Measurements from ENCODE around the gene PCDHA1.

The PCDHA1 gene

GRCh38 chr5:140926443-140927227, 140.7 kb downstream of the PCDHA1 start:
- no peak for DNase-seq

GRCh38 chr5:140927228-140927573, 141.3 kb downstream of the PCDHA1 start:
- no peak for DNase-seq

GRCh38 chr5:140934964-140935606, 149.1 kb downstream of the PCDHA1 start:
- no peak for DNase-seq

DNA sequence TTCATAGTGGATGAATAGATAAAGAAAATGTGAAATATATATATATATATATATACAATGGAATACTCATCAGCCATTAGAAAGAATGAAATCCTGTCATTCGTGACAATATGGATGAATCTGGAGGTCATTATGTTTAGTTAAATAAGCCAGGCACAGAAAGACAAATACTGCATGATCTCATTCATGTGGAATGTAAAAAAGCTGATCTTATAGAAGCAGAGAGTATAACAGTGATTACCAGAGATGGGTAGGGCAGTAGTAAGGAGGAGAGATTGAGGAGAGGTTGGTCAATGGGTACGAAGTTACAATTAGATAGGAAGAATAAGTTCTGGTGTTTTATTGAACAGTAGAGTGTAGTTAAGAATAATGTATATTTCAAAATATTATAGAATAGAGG, 160.6 kb downstream of the PCDHA1 start:
- no peak for DNase-seq

DNA sequence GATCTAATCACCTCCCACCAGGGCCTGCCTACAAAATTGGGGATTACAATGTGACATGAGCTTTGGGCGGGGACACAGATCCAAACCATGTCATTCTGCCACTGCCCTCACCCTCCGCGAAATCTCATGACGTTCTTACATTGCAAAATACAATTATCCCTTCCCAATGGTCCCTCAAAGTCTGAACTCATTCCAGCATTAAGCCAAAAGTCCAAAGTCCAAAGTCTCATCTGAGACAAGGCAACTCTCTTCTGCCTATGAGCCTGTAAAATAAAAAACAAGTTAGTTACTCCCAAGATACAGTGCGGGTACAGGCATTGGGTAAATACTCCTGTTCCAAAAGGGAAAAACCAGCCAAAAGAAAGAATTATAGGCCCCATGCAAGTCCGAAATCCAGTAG, 165.7 kb downstream of the PCDHA1 start:
- DNase-seq = no peak

- no peak for DNase-seq
These were observed 167.3 kb downstream of the PCDHA1 start for GRCh38 chr5:140953234-140953633.

GRCh38 chr5:140962190-140962589, 176.2 kb downstream of the PCDHA1 start:
- DNase-seq = no peak

DNA sequence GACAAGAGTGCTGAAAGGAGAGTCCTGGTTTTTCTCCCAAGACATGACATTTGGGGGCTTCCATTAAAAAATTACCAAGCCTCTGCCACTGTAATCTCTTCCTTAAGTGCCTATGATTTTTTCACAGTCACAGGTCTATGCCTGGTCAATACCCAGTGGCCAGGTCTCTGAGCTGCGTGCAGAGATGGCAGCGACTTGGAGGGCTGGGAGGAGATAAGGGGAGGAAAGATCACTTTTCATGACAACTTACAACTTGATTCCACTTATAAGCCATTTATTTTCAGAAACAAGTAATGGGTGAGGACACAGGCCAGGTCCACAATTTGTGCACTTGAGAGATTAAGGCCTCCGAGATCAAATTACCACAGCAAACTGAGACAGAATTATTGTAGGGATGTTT, 178.4 kb downstream of the PCDHA1 start:
- DNase-seq = no peak

DNA sequence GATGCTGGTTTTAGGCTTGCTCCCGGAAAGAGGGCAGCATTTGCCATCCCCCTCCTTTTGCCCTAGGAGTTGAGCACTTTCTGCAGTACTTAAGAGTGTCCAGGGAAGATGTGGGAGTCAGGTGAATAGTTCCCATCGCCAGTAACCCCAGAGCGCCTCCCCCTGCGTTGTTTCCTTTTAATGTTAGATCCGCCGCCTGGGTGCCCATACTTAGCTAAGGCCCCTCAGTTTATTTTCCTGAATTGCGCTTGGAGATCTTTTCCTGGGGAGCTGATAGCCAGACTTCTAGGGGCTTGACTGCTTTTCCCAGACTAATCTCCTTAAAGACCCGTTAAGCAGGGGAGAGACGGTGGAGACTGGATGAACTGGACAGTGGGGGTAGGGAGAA, 180.0 kb downstream of the PCDHA1 start:
- DNase-seq = no peak

DNA sequence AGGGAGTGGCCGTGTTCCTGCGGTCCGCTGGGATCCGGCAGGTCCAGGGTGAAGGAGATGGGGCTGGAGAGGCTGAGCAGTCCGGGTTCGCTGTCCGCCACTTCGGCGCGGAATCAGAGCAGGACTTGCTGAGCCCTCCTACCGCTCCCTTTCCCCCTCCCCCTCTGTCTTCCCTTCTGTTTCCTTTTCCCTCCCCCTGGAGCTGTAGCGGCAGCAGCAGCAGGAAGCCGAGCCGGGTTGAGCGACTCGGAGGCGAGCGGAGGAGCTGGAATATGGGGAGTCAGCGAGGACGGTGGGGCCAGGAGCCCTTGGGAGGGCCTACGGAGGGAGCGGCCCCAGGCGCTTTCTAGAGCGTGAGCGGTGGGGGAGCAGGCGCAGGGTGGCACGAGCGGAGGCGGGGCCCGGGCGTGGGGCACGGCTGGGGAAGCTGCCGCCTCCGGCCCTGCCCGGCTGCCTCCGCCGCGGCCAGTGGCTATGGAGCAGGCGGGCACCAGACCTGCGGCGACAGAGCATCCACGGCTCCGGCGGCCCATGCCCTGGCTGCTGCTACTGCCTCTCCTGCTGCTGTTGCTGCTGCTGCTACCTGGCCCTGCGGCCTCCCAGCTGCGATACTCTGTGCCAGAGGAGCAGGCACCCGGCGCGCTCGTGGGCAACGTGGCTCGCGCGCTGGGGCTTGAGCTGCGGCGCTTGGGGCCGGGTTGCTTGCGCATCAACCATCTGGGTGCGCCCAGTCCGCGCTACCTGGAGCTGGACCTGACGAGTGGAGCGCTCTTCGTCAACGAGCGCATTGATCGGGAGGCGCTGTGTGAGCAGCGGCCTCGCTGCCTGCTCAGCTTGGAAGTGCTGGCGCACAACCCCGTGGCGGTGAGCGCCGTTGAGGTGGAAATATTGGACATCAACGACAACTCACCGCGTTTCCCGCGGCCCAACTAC, 180.6 kb downstream of the PCDHA1 start, which contains the start of gene PCDHAC2:
Gene PCDHAC2 (plus strand): TSS at position 184 of the 933 bp plus-strand sequence. CDS start 291 bp downstream, at position 475.
- no peak for DNase-seq

- DNase-seq = no peak
These were observed 181.4 kb downstream of the PCDHA1 start for GRCh38 chr5:140967226-140967893.

- DNase-seq = no peak
These were observed 183.9 kb downstream of the PCDHA1 start for GRCh38 chr5:140969880-140970279.

GRCh38 chr5:140973550-140973949, 187.6 kb downstream of the PCDHA1 start:
- no peak for DNase-seq

- no peak for DNase-seq
These were observed 191.1 kb downstream of the PCDHA1 start for GRCh38 chr5:140977003-140977402.

DNA sequence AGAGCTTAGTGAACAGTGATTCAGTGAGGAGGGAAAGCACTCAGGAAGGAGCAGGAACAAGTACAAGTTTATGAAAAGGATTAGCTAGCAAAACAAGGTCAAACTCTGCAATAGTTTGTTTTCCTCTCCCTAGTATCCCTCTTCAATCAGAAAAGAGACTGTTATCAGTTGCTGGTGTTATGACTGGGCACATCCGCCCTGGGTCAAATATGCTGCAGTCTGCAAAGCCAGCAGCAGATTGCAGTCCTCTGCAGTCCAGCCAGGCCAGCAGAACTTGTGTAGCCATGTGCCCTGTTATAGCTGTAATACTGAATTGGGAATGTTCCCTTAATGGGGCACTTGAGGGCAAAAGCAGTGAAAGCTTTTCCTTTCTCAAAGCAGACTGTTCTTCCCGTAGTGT, 192.3 kb downstream of the PCDHA1 start:
- DNase-seq = no peak

DNA sequence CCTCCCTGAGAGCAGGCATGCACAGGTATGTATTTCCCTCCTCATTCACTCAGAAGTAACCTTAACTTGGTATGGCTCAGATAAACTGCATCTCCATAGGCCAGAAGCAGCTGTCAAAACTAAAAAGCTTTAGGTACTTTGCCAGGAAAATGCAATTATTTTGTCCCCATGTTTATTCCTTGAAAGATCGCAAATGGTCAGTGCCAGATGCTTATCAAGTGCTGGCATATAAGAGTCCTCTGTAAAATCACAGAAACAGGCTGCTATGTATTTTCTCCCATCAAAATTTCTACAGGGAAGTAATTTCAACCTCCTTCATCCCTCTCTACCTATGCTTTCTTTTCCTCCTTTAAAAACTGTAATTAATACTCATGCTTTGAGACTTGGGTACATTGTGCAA, 193.0 kb downstream of the PCDHA1 start:
- no peak for DNase-seq

DNA sequence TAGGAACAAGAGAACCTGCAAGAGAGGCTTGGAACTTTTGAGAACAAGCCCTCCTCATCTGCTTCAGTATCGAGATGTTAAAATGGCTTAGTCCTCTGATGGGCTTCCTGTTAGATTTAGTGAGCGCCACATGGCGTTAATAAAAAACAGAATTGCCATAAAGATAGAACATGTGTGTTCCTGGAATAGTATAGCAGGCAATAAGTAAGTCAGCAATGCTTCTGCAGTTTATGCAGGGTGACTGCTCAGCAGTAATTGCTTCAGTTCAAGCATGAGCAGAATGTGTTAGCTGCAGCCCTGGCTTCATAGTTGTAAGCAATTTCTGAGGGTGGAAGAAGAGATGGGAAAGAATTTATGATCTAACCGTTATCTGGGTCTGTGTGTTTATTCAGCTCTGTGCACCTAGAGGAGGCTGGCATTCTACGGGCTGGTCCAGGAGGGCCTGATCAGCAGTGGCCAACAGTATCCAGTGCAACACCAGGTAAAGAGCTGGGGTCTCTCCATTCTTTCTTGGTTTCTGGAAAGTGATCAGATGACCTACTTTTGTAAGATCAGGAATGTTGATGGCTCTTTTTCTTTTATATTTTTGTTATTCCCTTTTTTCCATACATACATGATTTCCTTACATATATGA, 196.3 kb downstream of the PCDHA1 start:
- DNase-seq = no peak

DNA sequence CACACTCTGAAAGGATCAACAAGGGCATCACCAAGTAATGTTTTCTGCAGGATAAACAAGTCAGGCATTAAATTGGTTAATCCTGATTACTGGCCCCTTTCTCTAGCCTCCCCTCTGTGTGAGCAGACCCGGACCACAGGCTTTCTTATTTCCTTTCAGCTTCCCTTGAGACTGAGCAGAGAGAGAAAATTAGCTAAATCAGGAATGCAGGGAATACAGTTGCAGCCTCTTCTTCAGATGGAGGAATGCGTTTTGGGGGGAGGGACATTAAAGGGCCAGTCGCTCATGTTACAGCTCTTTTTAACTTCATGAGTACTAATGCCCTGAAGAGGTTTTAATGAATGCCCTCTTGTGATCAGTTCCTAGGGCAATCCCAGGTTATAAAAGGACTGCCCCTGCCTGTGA, 200.2 kb downstream of the PCDHA1 start:
- DNase-seq = no peak

GRCh38 chr5:140988100-140988499, 202.2 kb downstream of the PCDHA1 start:
- DNase-seq = no peak

DNA sequence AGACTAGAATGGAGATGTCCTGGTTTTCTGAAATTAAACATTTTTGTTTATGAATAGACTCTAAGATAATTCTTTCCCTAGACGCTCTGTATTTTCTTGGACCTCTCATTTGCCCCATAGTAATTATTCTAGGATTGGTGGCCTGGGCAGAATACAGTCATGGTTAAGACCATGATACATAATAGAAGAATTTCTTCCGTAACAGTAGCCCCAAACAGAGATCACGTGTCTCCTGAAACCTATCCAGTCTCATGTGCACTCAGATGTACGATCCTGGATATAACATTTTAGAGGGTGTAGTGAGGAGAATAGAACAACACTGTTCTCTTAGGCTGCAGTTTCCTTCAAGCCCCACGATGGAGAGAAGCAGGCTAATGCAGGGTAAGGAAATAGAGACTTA, 202.7 kb downstream of the PCDHA1 start:
- no peak for DNase-seq

DNA sequence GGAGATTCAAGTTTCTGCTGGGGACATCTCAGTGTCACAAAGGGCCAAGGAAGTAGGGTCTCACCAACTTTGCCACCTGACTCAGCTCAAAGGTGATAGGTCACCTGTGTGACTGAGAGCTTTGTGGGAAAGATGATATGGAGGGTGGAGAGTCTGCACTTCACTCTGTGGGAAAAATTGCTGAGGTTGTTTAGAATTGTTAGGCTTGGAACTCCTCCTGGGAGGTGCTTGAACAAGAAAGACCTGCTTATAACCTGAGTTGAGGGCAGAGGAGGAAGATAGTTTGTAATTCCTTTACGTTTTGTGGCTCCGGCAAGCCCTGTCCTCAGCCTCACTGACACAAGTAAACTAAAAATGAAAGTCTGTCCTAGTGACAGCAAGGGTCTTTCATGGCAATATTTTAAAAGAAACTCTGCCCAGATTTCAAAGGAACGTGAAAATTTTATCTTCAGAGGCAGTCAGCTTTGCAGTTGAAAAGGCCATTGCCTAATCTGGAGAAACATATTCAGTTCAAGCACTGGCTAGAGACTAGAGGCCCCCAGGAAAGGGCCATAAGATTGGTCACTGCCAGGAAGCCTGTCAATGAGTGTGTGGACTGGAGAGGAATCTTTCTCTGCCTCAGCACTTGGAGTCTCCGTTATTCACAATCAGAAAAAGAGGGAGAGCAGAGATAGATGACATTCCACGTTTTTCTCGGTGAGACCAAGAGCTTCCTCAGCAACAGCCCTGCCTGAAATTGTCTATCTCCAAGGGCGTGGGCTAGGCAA, 203.5 kb downstream of the PCDHA1 start:
- no peak for DNase-seq

GRCh38 chr5:140992828-140993227, 206.9 kb downstream of the PCDHA1 start:
- no peak for DNase-seq
